Measurements from ENCODE around the gene TLR10. TPM values are rescaled to one million over a fixed set of nuclear protein-coding genes. Genes with fewer than 3 reads are reported as not detected.

Gene TLR10
- total and polyA plus RNA-seq, 2 of the 13 experiments (the other 11 are each of a cell fraction or from before 2014, with no cell fraction given), result not detected

DNA sequence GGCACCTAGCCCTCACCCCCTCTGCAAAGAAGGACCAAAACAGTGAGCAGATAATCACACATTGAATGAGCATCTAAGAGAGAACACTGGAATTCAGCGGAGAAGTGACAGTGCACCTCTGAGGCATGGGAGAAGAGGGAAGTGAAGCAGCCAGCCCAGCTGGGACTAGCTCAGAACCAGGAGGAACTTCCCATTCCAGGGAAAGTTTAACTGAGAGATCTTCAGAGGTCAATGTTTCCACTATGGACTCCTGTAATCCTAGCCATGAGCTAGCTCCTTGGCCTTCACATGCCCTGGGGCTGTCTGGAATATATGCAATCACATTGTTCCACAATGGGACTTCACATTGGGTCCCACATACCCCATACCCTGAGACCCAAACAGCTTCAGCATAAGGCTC lies 49.4 kb upstream of the TLR10 start:
- no peak for TF ChIP-seq KAT2B (IDR thresholded peaks at IDR 0.05; ENCODE audit: borderline replicate concordance, low read depth, low read length)
- POLR2A ChIA-PET, result no interaction called here
- 94% methylated on average over 1 of the region's 1 CpG for WGBS (ENCODE audit: low lambda C conversion rate)

DNA sequence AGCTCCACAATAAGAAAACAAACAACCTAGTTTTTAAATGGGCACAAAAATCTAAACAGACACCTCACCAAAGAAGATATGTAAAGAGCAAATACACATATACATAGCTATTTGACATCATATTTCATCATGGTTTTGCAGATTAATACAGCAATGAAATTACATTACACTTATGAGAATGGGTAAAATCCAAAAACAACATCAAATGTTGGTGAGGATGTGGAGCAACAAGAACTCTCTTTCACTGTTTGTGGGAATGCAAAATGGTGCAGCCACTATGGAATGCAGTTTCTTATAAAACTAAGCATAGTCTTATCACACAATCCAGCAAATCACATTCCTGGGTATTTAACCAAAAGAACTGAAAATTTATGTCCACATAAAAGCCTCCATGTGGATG lies 48.9 kb upstream of the TLR10 start:
- ChIA-PET POLR2A (no interaction called here), CTCF (ENCODE audit: low intra/inter-chr PET ratio, low total read pairs) (no interaction called here)
- no peak overlapping the region for H2AFZ ChIP-seq (ENCODE audit: low read length)
- intact Hi-C loops (cut with micrococcal nuclease; ENCODE audit: unreplicated experiment), result no loop called here
- H3K9me3 ChIP-seq (ENCODE audit: low read length), result no peaks in the 10 kb centered on the region
- no peak for DNase-seq (ENCODE audit: low spot score)
- no TSS peak for BruUV-seq (replicated peaks)
- H3K27me3 ChIP-seq (ENCODE audit: control insufficient read depth in 1 of 2, insufficient read depth in 2 of 2, low read length in 2 of 2), result no peaks in the 10 kb centered on the region; a peak in 1 of 5 replicates
- H3K79me2 ChIP-seq (ENCODE audit: insufficient read depth, low read length), result no peaks in the 10 kb centered on the region
- no peaks in the 10 kb centered on the region for H3K36me3 ChIP-seq (replicated peaks in 1 of 2; ENCODE audit: control insufficient read depth in 1 of 2, insufficient read depth in 2 of 2, low read length in 2 of 2)
- H3K4me1 ChIP-seq (ENCODE audit: insufficient read depth, low read length), result peaks cover 4% of the 10 kb centered on the region; the same call in 1 of the 2 replicates
- H3K9ac ChIP-seq (ENCODE audit: insufficient read depth, low read depth, low read length), result no peak overlapping the region
- FAIRE-seq, result no peak
- no peak for ATAC-seq
- no peak overlapping the region for H3K4me2 ChIP-seq (ENCODE audit: low read depth, low read length)
- H4K20me1 ChIP-seq (ENCODE audit: insufficient read depth, low read length), result no peaks in the 10 kb centered on the region
- in situ Hi-C loops (cut with HindIII; ENCODE audit: extremely low pct_ligation_motif_present, low pct_unique_long_range_greater_than_20kb), result no loop called here
- H3K4me3 ChIP-seq (replicated peaks in 1 of 3; ENCODE audit: insufficient read depth in 1 of 3, low read depth in 2 of 3, low read length in 3 of 3), result no peak overlapping the region
- no peak overlapping the region for H3K27ac ChIP-seq (ENCODE audit: extremely low read length, insufficient read depth, low read length)
- TF ChIP-seq FOXA1 (IDR thresholded peaks at IDR 0.05) (no peak), FOXA1 (CRISPR knock-in tag; IDR thresholded peaks at IDR 0.05) (no peak), ZNF737 (CRISPR knock-in tag; IDR thresholded peaks at IDR 0.05; ENCODE audit: borderline replicate concordance) (no peak), ZNF329 (CRISPR knock-in tag; IDR thresholded peaks at IDR 0.05; ENCODE audit: low read depth) (no peak), SP140L (CRISPR knock-in tag; IDR thresholded peaks at IDR 0.05; ENCODE audit: borderline replicate concordance) (no peak), ZNF570 (CRISPR knock-in tag; IDR thresholded peaks at IDR 0.05; ENCODE audit: borderline replicate concordance) (no peak), ZNF143 (CRISPR knock-in tag; IDR thresholded peaks at IDR 0.05) (no peak), ZFYVE20 (CRISPR knock-in tag; IDR thresholded peaks at IDR 0.05; ENCODE audit: borderline replicate concordance, low read depth) (no peak), RFX3 (CRISPR knock-in tag; IDR thresholded peaks at IDR 0.05) (no peak), THYN1 (CRISPR knock-in tag; IDR thresholded peaks at IDR 0.05; ENCODE audit: borderline replicate concordance, low read depth) (no peak), KDM5A (IDR thresholded peaks at IDR 0.05; ENCODE audit: borderline replicate concordance, low read length) (no peak), ARNTL (CRISPR knock-in tag; IDR thresholded peaks at IDR 0.05) (no peak), NR2F6 (IDR thresholded peaks at IDR 0.05) (no peak), NR2F6 (CRISPR knock-in tag; IDR thresholded peaks at IDR 0.05) (no peak), ZNF644 (CRISPR knock-in tag; IDR thresholded peaks at IDR 0.05; ENCODE audit: low read depth) (no peak)

More for the DNA sequence above, 49.4 kb upstream of the TLR10 start:
- H3K9me3 ChIP-seq (ENCODE audit: low read length), result no peaks in the 10 kb centered on the region
- no peak overlapping the region for H3K4me2 ChIP-seq (ENCODE audit: low read depth, low read length)
- no peaks in the 10 kb centered on the region for H4K20me1 ChIP-seq (ENCODE audit: insufficient read depth, low read length)
- intact Hi-C loops (cut with micrococcal nuclease; ENCODE audit: unreplicated experiment) (no loop called here), in situ Hi-C loops (cut with HindIII; ENCODE audit: extremely low pct_ligation_motif_present, low pct_unique_long_range_greater_than_20kb) (no loop called here)
- H2AFZ ChIP-seq (ENCODE audit: low read length), result no peak overlapping the region
- H3K27me3 ChIP-seq (ENCODE audit: control insufficient read depth in 1 of 2, insufficient read depth in 2 of 2, low read length in 2 of 2), result no peaks in the 10 kb centered on the region; a peak in 1 of 5 replicates
- DNase-seq (ENCODE audit: low spot score) (no peak), FAIRE-seq (no peak), ATAC-seq (no peak)
- H3K4me1 ChIP-seq (ENCODE audit: insufficient read depth, low read length), result peaks cover 4% of the 10 kb centered on the region; the same call in 1 of the 2 replicates
- H3K9ac ChIP-seq (ENCODE audit: insufficient read depth, low read depth, low read length), result no peak overlapping the region
- H3K27ac ChIP-seq (ENCODE audit: extremely low read length, insufficient read depth, low read length), result no peak overlapping the region
- H3K4me3 ChIP-seq (replicated peaks in 1 of 3; ENCODE audit: insufficient read depth in 1 of 3, low read depth in 2 of 3, low read length in 3 of 3), result no peak overlapping the region
- no TSS peak for BruUV-seq (replicated peaks)
- no peaks in the 10 kb centered on the region for H3K36me3 ChIP-seq (replicated peaks in 1 of 2; ENCODE audit: control insufficient read depth in 1 of 2, insufficient read depth in 2 of 2, low read length in 2 of 2)
- no peaks in the 10 kb centered on the region for H3K79me2 ChIP-seq (ENCODE audit: insufficient read depth, low read length)
- CTCF ChIA-PET (ENCODE audit: low intra/inter-chr PET ratio, low total read pairs), result no interaction called here
